ENCODE measurements around the gene TAGLN.

DNA sequence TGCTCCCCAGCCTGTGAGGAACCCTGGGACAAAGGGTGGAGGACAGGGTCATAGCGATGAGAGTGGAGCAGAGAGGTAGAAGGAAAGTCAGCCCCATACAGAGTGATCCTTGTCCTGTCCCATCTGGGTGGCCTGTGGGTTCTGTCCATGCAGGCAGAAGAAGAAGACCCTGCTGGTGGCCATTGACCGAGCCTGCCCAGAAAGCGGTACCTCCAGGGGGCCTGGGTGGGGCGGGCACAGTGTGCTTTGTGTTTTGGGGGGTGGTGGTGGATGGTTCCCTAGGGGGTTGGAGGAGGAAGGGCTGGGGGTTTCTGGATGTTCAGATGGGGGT, 12.8 kb upstream of the TAGLN start:
- TF ChIP-seq, protein P1, sequence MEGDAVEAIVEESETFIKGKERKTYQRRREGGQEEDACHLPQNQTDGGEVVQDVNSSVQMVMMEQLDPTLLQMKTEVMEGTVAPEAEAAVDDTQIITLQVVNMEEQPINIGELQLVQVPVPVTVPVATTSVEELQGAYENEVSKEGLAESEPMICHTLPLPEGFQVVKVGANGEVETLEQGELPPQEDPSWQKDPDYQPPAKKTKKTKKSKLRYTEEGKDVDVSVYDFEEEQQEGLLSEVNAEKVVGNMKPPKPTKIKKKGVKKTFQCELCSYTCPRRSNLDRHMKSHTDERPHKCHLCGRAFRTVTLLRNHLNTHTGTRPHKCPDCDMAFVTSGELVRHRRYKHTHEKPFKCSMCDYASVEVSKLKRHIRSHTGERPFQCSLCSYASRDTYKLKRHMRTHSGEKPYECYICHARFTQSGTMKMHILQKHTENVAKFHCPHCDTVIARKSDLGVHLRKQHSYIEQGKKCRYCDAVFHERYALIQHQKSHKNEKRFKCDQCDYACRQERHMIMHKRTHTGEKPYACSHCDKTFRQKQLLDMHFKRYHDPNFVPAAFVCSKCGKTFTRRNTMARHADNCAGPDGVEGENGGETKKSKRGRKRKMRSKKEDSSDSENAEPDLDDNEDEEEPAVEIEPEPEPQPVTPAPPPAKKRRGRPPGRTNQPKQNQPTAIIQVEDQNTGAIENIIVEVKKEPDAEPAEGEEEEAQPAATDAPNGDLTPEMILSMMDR (IDR thresholded peaks at IDR 0.05; ENCODE audit: borderline replicate concordance, extremely low read depth, low read length, poor library complexity, severe bottlenecking): no peak
- TF ChIP-seq EZH2 (IDR thresholded peaks at IDR 0.05; ENCODE audit: borderline replicate concordance, low read depth, low read length, severe bottlenecking): no peak
